Left ventricle myocardium superior (tissue), 1 donor: Measurements from ENCODE around the gene ATL2. TPM values are rescaled to one million over a fixed set of nuclear protein-coding genes. Genes with fewer than 3 reads are reported as not detected.
"Not testable (repeated sequence)": the region's sequence is repeated elsewhere in the genome, so short reads cannot be mapped to it uniquely, and the experiment has no call there.

Source experiments
- ATAC-seq: fragments of 200-7000 bp; cut with Tn5 transposase; one replicate; pipeline ENCODE4 v1.9.1; 2020; ENCODE audit warnings: mild to moderate bottlenecking, moderate library complexity
- DNase-seq: peaks from one replicate; pipeline ENCODE4 v3.0.0-alpha.2; 2020
- intact Hi-C: fragments of 100-400 bp; cut with micrococcal nuclease; formaldehyde crosslinking; loops from one replicate; pipeline ENCODE4 v1.11.0; 2022
- total RNA-seq: library from RNA; stranded (reverse); fragmentation: NEBNext Ultra II Directional; extraction: Animal tissue kit (Norgen Biotek cat#: 25700); gene quantifications from one replicate; pipeline ENCODE4 v1.2.1, GENCODE V29; 2021
- donor health status: DM: no; HTN: yes; CAD: no; lungs with severe emphysema.

Gene ATL2
- total RNA-seq, 1 donor from 2014 or later, result 28.2 TPM

DNA sequence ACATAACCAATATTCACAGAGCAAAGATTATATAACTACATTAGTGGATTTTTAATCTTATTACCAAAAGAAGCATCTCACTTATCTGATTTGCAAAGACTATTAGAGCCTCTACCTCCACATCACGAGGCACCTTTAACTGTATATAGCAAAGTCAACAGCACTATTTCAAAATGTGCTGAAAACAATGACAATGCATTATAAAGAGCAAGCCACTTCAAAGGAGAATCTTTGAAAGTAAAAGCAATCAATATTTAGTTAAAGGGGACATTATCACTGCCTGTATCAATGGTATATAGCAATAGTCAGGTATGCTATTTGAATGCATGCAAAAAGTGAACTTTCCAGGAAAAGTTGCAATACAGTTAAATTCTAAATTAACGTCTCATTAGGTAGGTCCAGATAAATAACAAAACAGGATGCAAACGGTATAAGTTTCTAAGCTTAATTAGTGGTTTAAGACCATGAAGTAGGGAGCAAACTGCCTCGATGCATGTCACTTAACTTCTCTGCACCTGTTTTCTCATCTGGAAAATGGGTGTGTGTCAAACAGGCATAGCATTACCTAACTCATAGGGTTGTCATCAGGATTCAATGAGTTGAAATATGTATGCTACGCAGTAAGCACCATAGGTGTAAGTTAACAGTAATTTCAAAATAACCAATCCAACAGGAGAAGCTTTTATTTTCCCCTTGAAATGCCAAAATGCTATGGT lies 31.6 kb downstream of the ATL2 start:
- intact Hi-C loops, result no loop called here
- ATAC-seq, result no peak
- DNase-seq, result no peak

GRCh38 chr2:38344813-38345212 lies 32.3 kb downstream of the ATL2 start:
- intact Hi-C loops, result no loop called here
- ATAC-seq (no peak), DNase-seq (no peak)

GRCh38 chr2:38343212-38343611 lies 33.9 kb downstream of the ATL2 start:
- intact Hi-C loops, result no loop called here
- ATAC-seq, result no peak
- DNase-seq, result no peak

- DNase-seq, result no peak
- no peak for ATAC-seq
- intact Hi-C loops, result no loop called here
Measured at GRCh38 chr2:38336621-38337020, 40.5 kb downstream of the ATL2 start.

DNA sequence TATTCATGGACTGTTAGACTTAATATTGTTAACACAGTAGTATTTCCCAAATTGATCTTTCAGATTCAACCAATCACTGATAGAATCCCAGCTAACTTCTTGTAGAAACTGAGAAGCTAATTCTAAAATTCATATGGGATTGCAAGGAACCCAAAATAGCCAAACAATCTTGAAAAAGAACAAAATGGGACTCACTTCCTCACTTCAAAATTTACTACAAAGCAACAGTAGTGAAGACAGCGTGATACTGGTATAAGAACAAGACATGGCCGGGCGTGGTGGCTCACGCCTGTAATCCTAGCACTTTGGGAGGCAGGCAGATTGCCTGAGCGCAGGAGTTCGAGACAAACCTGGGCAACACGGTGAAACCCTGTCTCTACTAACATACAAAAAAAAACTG lies 46.3 kb downstream of the ATL2 start:
- intact Hi-C loops, result no loop called here
- no peak for DNase-seq

GRCh38 chr2:38327580-38327979 lies 49.5 kb downstream of the ATL2 start:
- intact Hi-C loops, result no loop called here
- DNase-seq, result no peak
- ATAC-seq, result no peak

More for the DNA sequence above, 46.3 kb downstream of the ATL2 start:
- no peak for ATAC-seq

GRCh38 chr2:38323623-38324022 lies 53.5 kb downstream of the ATL2 start:
- intact Hi-C loops, result loop anchor here (5.0 kb wide), 1 partner anchor 49 kb away; no protein-coding TSS in a partner anchor
- ATAC-seq (no peak), DNase-seq (no peak)

DNA sequence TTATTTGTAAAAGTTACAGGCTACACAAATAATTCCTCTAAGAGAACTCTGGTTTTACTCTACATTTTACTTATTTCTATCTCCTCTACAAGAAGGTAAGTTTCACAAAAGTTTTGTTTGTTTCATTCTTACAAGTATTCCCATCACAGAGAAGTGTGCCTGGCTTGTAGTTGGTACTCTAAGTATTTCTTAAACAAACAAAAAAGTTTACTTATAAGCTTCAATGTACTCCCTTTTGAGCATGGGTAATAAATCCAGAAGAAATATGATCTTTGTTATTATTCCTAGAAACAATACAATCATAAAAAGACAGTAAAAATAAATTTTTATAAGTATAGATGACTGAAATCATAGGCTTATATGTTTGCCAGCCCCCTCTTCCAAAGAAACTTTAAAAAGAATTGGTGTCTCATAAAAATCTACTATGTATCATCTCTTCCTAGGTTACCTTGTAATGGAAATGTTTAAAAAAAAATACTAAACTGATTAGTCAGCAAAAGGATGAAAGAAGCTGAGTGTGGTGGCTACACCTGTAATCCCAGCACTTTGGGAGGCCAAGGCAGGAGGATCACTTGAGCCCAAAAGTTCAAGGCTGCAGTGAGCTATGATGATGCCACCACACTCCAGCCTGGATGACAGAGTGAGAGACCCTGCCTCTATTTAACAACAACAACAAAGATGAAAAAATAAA lies 54.7 kb downstream of the ATL2 start:
- intact Hi-C loops, result loop anchor here (5.0 kb wide), 1 partner anchor 50 kb away; no protein-coding TSS in a partner anchor
- ATAC-seq (no peak), DNase-seq (no peak)

DNA sequence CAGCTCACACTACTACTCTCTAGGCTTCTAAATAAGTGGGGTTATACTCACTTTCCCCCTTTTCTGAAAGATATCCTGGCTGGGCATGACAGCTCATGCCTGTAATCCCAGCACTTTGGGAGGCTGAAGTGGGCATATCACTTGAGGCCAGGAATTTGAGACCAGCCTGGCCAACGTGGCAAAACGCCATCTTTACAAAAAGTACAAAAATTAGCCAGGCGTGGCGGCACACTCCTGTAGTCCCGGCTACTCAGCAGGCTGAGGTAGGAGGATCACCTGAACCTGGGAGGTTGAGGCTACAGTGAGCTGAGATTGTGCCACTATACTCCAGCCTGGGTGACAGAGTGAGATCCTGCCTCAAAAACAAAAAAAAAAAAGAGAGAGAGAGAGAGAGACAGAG lies 57.8 kb downstream of the ATL2 start:
- not testable (repeated sequence) for DNase-seq, ATAC-seq
- intact Hi-C loops, result loop anchor here (10.0 kb wide), 1 partner anchor 146 kb away; no protein-coding TSS in a partner anchor

DNA sequence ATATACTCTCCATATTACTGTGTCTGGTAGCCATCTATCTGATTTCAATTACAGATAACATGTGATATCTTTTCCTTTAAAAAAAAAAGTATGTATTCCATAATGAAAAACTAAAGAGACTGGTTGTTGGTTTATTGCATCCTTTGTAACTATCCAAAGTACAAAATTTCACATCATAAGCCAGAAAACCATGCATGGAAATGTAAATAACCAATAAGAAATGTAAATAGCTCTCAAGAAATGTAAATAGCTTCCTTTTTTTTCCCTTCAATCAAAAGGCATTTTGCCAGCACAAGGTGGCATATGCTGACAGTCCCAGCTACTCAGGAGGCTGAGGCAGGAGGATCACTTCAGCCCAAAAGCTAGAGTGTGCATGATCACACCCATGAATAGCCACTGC lies 59.3 kb downstream of the ATL2 start:
- DNase-seq, result no peak
- no peak for ATAC-seq
- intact Hi-C loops, result loop anchor here (10.0 kb wide), 1 partner anchor 147 kb away; no protein-coding TSS in a partner anchor

DNA sequence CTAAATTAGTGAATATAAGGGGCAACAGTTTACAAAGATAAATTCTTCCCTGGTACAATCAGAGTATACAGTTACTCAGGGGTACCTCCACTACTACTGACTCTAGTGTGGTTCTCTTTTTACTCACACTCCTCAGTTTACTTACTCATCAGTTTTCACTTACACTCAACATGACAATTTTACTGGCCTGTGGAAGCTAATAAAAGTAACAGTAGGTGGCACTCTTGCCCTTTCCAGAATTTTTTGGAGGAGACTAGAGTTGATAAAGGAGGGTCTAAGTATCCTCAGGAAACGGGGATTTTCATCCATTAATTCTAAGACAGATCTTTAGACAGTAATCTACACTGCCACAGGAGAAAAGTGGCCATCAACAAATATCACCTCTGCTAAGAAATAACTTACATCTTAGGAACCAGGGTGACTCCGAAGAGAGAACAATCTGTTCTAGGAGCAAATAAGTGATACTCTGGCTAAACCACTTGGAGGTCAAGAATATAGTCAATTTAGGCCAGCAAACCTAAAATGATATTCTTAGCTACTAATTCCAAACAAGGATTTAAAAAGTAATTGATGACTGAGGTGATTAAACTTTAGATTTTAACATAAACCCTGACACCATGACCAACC lies 61.3 kb downstream of the ATL2 start:
- ATAC-seq (peak; percentile 59), DNase-seq (no peak)
- intact Hi-C loops, result loop anchor here (10.0 kb wide), 1 partner anchor 149 kb away; no protein-coding TSS in a partner anchor

DNA sequence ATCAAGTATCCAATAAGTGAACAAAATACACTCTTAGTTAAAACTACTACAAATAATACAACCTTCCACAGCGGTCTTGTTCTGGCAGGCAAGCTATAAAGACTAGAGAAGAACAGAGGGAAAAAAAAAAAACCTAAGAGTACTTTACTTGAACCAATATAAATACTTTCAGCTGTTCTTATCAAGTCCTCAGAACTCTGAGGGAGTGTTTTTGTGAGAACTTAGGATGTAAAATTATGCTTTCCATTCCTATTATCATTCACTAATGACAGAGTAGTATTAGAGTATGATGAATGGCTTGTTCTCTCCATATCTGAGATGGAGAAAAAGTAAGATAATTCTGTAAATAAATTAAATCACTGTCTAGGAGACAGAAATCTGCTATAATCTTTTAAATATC lies 68.3 kb downstream of the ATL2 start:
- DNase-seq, result no peak
- ATAC-seq, result no peak
- intact Hi-C loops, result no loop called here

DNA sequence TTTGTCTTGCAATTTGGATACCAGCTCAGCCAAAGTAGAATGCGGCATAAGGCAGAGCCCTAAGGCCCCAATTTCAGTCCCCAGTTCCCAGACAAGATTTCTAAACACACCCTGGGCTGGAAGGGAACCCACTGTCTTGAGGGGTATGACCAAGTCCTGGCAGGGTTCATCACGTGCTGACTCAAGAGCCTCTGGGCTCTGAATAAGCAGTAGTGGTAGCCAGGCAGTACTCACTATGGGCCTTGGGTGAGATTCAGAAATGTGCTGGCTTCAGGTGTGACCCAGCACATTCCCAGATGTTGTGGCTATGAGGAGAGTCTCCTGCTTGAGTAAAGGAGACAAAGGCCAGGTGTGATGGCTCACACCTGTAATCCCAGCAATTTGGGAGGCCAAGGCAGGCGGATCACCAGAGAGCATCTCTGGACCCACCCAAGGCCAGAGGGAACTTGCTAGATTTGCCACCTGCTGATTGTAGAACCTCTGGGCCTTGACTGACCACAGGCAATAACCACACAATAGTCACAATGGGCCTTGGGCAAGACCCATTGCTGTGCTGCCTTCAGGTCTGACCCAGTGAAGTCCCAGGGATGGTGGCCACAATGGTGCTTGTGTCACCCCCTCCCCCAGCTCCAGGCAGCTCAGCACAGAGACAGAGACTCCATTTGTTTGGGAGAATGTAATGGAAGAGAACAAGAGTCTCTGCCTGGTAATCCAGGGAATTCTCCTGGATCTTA lies 74.9 kb downstream of the ATL2 start:
- intact Hi-C loops, result no loop called here
- ATAC-seq (peak; percentile 39), DNase-seq (no peak)

DNA sequence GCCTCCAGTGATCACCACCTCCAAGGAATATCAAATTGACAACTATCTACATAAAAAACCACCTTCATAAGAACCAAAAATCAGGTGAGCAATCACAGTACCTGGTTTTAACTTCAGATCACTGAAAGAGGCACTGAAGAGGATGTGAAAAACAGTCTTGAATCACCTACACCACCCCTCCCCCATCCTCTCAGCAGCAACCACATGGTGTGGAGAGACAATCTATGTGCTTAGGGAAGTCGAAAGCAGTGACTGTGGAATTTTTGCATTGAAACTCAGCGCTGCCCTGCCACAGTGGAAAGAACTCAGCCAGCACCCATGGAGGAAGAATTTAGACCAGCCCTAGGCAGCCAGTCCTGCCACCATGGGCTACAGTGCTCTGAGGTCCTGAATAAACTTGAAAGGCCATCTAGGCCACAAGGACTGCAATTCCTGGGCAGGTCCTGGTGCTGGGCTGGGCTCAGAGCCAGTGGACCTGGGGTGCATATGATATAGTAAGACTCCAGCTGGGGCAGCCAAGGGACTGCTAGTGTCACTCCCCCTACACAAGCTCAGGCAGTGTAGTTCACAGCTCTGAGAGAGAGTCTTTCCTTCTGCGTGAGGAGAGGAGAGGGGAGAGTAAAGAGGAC lies 75.6 kb downstream of the ATL2 start:
- ATAC-seq (peak; percentile 88), DNase-seq (peak; percentile 48)

DNA sequence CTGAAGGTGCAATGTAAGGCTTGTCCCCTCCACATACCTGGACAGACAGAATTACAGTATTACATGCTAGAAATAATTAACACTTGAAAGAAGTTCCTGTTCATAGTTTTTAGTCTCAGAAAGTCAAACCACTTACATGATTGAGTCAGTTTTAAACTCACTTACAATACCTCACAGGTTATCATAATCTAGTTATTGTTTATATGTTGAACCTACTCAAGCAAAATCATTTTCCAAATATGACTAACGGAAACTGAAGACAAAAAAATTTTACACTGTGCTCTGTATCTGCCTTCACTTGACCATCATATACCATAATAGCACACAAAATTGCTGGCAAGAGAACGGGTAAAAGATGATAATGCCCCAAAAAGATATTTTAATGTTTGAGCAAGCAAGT lies 78.5 kb downstream of the ATL2 start:
- intact Hi-C loops, result no loop called here
- no peak for ATAC-seq
- no peak for DNase-seq

More for the DNA sequence above, 75.6 kb downstream of the ATL2 start:
- intact Hi-C loops, result no loop called here

DNA sequence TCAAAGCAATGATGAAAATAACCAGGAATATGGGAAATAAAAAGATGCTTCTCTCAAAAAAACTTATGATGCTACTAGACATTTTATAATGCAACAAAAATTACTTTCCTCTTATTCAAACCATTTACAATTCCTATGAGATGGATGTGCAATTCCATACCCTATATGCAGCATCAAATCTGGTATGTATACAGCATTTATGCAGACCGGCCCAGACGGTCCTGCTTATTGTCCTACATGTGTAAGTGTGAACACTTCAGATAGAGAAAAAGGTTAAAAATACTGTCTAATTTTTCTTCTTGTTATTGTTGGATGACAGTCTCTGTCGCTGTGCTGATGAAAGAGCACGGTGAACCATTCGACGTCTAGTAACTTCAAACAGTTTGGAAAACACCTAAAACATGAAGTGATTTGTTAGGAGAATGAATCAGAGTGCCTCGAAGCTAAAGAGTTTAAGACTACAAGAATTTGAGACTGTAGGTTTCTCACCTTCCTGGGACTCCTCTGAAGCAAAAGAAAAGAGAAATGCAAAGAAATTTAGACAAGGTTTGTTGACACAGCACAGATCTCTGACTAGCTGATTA lies 80.8 kb downstream of the ATL2 start:
- ATAC-seq (no peak), DNase-seq (no peak)
- intact Hi-C loops, result no loop called here

GRCh38 chr2:38294597-38294996 lies 82.5 kb downstream of the ATL2 start:
- DNase-seq (no peak), ATAC-seq (no peak)
- intact Hi-C loops, result no loop called here

- no peak for DNase-seq
- no peak for ATAC-seq
- intact Hi-C loops, result no loop called here
Measured at GRCh38 chr2:38293152-38293865, 83.8 kb downstream of the ATL2 start.
